ENCODE data around the gene ADM5.

ADM5 gene

GRCh38 chr19:49666120-49666444, 23.3 kb upstream of the ADM5 start:
- peak overlapping the region; percentile 75 to 98 for H3K27ac ChIP-seq
- DNase-seq (ENCODE audit: low spot score): no peak
- H3K4me3 ChIP-seq: peak overlapping the region; percentile 95
- TF ChIP-seq CTCF (IDR thresholded peaks at IDR 0.05): no peak

GRCh38 chr19:49667473-49667872, 21.9 kb upstream of the ADM5 start:
- DNase-seq (ENCODE audit: low spot score): no peak
- Histone ChIP-seq H3K27ac (no peak overlapping the region), H3K4me3 (no peak overlapping the region)
- TF ChIP-seq CTCF (IDR thresholded peaks at IDR 0.05): no peak

GRCh38 chr19:49669516-49669915, 19.9 kb upstream of the ADM5 start:
- no peak for DNase-seq (ENCODE audit: low spot score)
- no peak overlapping the region for H3K4me3 ChIP-seq
- no peak for TF ChIP-seq CTCF (IDR thresholded peaks at IDR 0.05)

GRCh38 chr19:49672131-49672919, 17.1 kb upstream of the ADM5 start:
- Histone ChIP-seq H3K4me3 (peak overlapping the region; percentile 47), H3K27ac (peak overlapping the region in 1 of 2 donors; percentile 74)
- TF ChIP-seq CTCF (IDR thresholded peaks at IDR 0.05): peak; percentile 82
- no peak for DNase-seq (ENCODE audit: low spot score)

More at GRCh38 chr19:49669516-49669915, 19.9 kb upstream of the ADM5 start:
- H3K27ac ChIP-seq: no peak overlapping the region

- H3K27ac ChIP-seq: peak overlapping the region; percentile 85 to 92
- no peak for TF ChIP-seq CTCF (IDR thresholded peaks at IDR 0.05)
- DNase-seq (ENCODE audit: low spot score): no peak
- H3K4me3 ChIP-seq: peak overlapping the region; percentile 63
Measured at GRCh38 chr19:49676136-49676783, 13.1 kb upstream of the ADM5 start.

- no peak for TF ChIP-seq CTCF (IDR thresholded peaks at IDR 0.05)
- peak overlapping the region; percentile 86 to 97 for H3K27ac ChIP-seq
- H3K4me3 ChIP-seq: peak overlapping the region; percentile 97
- DNase-seq (ENCODE audit: low spot score): peak; percentile 100
Measured at GRCh38 chr19:49676784-49677230, 12.6 kb upstream of the ADM5 start.
